ENCODE results near the gene SCUBE1. TPM values are rescaled to one million over a fixed set of nuclear protein-coding genes. Genes with fewer than 3 reads are reported as not detected.

The SCUBE1 gene
- total RNA-seq, 1 donor from 2014 or later: 25.9 TPM

DNA sequence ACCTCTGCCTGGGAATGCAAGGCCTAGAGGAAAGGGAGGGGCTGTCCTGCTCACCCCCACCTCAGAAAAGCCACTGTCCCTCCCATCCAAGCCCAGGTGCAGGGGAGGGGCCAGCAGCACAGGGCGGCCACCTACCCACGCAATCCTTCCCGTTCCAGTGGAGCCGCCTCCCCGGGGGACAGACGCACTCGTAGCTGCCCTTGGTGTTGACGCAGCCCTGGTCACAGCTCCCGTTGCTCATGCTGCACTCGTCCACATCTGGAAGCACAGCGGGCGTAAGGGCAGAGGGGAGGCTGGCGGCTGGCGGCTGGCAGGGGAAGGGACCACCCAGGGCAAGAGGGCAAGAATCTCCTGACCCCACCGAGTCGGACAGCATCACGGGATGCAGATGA lies 115.9 kb downstream of the SCUBE1 start:
- Mint-ChIP-seq H3K27ac (no peak overlapping the region), H3K4me1 (peaks cover 56% of the 10 kb centered on the region), H3K27me3 (ENCODE audit: insufficient read depth, low read depth) (peaks cover 7% of the 10 kb centered on the region), H3K9me3 (no peaks in the 10 kb centered on the region), H3K36me3 (no peaks in the 10 kb centered on the region), H3K4me3 (no peak overlapping the region)
- DNase-seq (ENCODE audit: low spot score): no peak
- H3K36me3 ChIP-seq: no peaks in the 10 kb centered on the region
- peak overlapping the region; percentile 61 for H3K4me2 ChIP-seq
- peaks cover 14% of the 10 kb centered on the region for H3K27me3 ChIP-seq
- H3F3A ChIP-seq (ENCODE audit: low read depth): peaks cover 9% of the 10 kb centered on the region
- no peaks in the 10 kb centered on the region for H3K79me2 ChIP-seq (ENCODE audit: low read depth)
- H3K9ac ChIP-seq: no peak overlapping the region
- peaks cover 13% of the 10 kb centered on the region for H3K4me1 ChIP-seq
- no peak for TF ChIP-seq EZH2 (IDR thresholded peaks at IDR 0.05)
- no peak for TF ChIP-seq EZH2phosphoT487 (IDR thresholded peaks at IDR 0.05)
- no peak for TF ChIP-seq CTCF (IDR thresholded peaks at IDR 0.05)
- H3K4me3 ChIP-seq: no peak overlapping the region
- H3K9me3 ChIP-seq (ENCODE audit: low read depth): no peaks in the 10 kb centered on the region
- H3K27ac ChIP-seq: no peak overlapping the region
- no peak overlapping the region for H2AFZ ChIP-seq (replicated peaks)
- H4K20me1 ChIP-seq (ENCODE audit: low read depth): peaks cover 17% of the 10 kb centered on the region

DNA sequence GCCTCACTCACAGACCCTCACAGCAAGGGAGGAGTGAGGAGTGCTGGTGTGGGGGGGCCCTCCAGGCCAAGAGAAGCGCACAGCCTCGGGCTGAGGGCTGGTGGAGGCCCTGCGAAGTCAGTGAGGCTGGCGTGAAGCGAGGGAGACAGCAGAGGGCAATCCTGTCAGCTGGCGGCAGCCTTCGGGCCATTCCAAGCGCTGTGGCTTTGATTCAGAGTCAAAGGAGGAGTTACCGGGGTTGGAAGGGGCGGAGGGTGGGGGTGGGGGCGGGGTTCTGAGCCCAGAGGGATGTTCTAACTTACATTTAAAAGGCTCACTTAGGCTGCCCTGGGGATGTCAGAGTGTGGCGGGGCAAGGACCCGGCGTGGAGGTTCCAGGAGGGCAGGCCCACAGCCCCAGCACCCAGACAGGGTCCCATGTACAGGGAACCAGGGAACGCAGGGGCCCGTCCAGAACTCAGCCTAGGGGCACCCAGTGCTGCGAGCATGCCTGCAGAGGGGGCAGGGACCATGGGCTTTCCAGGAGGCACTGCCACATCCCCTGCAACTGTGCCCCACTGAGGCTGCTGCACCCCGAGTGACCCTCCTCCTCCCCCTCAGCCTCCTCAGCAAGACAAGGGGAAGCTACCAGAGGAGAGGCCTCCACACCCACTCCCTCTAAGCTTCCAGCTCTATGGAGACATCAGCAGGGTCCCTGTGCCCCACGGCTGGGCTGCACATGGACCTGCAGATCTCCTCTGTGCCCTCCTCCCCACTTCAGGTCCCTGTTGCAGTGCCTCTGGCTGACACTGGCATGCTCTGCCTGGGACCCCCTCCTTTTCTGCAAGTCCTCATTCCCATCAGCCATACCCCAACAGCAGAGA lies 116.6 kb downstream of the SCUBE1 start:
- peak; percentile 89 for DNase-seq (ENCODE audit: low spot score)
- Histone ChIP-seq H3F3A (ENCODE audit: low read depth) (peaks cover 9% of the 10 kb centered on the region), H3K27ac (no peak overlapping the region), H3K27me3 (peaks cover 14% of the 10 kb centered on the region), H3K9ac (no peak overlapping the region), H3K4me2 (peak overlapping the region; percentile 61), H3K4me3 (no peak overlapping the region), H3K4me1 (peaks cover 13% of the 10 kb centered on the region), H3K9me3 (ENCODE audit: low read depth) (no peaks in the 10 kb centered on the region), H2AFZ (replicated peaks) (no peak overlapping the region), H4K20me1 (ENCODE audit: low read depth) (peaks cover 17% of the 10 kb centered on the region), H3K79me2 (ENCODE audit: low read depth) (no peaks in the 10 kb centered on the region), H3K36me3 (no peaks in the 10 kb centered on the region)
- Mint-ChIP-seq H3K27me3 (ENCODE audit: insufficient read depth, low read depth) (peaks cover 7% of the 10 kb centered on the region), H3K4me1 (peaks cover 52% of the 10 kb centered on the region), H3K36me3 (no peaks in the 10 kb centered on the region), H3K4me3 (peak overlapping the region; percentile 48), H3K27ac (peak overlapping the region; percentile 89), H3K9me3 (no peaks in the 10 kb centered on the region)
- no peak for TF ChIP-seq EZH2 (IDR thresholded peaks at IDR 0.05)
- no peak for TF ChIP-seq EZH2phosphoT487 (IDR thresholded peaks at IDR 0.05)
- peak; percentile 35 for TF ChIP-seq CTCF (IDR thresholded peaks at IDR 0.05)

GRCh38 chr22:43225609-43226008 lies 117.6 kb downstream of the SCUBE1 start:
- H3K4me1 ChIP-seq: peaks cover 13% of the 10 kb centered on the region
- no peak overlapping the region for H2AFZ ChIP-seq (replicated peaks)
- peaks cover 14% of the 10 kb centered on the region for H3K27me3 ChIP-seq
- no peak overlapping the region for H3K27ac ChIP-seq
- H3K79me2 ChIP-seq (ENCODE audit: low read depth): no peaks in the 10 kb centered on the region
- no peaks in the 10 kb centered on the region for H3K36me3 ChIP-seq
- H3K4me3 Mint-ChIP-seq: peak overlapping the region; percentile 9
- H3F3A ChIP-seq (ENCODE audit: low read depth): peaks cover 9% of the 10 kb centered on the region
- no peak overlapping the region for H3K9ac ChIP-seq
- no peak for TF ChIP-seq EZH2phosphoT487 (IDR thresholded peaks at IDR 0.05)
- no peak for TF ChIP-seq EZH2 (IDR thresholded peaks at IDR 0.05)
- TF ChIP-seq CTCF (IDR thresholded peaks at IDR 0.05): no peak
- no peak overlapping the region for H3K4me2 ChIP-seq
- H3K27me3 Mint-ChIP-seq (ENCODE audit: insufficient read depth, low read depth): peaks cover 7% of the 10 kb centered on the region
- no peaks in the 10 kb centered on the region for H3K9me3 ChIP-seq (ENCODE audit: low read depth)
- peaks cover 46% of the 10 kb centered on the region for H3K4me1 Mint-ChIP-seq
- DNase-seq (ENCODE audit: low spot score): no peak
- H3K27ac Mint-ChIP-seq: no peak overlapping the region
- no peaks in the 10 kb centered on the region for H3K36me3 Mint-ChIP-seq
- H3K9me3 Mint-ChIP-seq: no peaks in the 10 kb centered on the region
- no peak overlapping the region for H3K4me3 ChIP-seq
- H4K20me1 ChIP-seq (ENCODE audit: low read depth): peaks cover 13% of the 10 kb centered on the region
